EL (cell line): ENCODE results near the gene TMEM167A.

Experiments
- DNase-seq: peaks from one replicate; pipeline ENCODE4 v3.0.0-alpha.2; 2016

The TMEM167A gene

DNA sequence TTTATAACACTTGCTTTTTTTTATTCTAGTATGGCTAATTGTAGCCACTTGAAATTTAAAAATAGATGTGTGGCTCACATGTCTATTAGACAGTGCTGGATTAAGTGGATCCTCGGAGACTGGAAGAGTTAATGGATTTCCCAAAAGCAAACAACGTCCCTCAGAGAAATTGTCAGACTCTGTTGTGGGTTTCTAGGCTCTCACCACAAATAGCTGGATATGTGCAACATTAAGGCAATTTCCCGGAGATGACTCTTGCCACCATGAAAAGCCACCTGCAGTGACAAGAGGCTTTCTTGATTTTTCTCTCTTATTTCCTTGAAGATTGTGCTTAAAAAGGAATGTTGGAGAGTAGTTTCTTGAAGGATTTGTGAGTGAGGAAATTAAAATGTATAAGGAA is 43.2 kb downstream of the TMEM167A start:
- DNase-seq: no peak

DNA sequence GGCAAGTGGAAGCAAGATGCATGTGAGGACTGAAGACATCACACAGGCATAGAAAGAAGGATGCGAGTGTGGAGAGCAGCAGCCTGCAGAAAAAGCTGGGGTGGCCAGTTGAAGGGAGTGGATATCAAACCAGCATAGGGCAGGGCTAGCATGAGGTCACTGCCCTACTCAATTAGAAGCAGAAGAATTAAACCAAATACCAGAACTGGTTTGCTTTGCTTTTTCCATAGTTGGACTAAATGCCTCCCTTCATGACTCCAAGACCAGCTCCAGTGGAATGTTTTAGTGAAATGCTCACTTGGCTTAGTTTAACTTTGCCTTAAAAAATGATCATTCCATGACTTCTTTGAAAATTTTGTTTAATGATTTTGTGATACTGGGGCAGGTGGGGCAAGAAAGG is 45.8 kb downstream of the TMEM167A start:
- no peak for DNase-seq

DNA sequence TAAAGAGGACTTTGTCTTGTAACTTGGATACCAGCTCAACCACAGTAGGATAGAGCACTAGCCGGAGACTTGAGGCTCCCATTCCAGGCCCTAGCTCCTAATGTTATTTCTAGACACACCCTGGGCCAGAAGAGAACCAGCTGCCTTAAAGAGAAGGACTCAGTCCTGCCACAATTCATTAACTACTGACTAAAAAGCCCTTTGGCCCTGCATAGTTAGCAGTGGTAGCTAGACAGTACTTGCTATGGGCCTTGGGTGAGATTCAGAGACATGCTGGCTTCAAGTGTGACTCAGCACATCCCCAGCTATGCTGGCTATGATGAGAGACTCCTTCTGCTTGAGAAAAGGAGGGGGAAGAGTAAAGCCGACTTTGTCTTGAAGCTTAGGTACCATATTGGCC is 47.3 kb downstream of the TMEM167A start:
- DNase-seq: peak; percentile 40

DNA sequence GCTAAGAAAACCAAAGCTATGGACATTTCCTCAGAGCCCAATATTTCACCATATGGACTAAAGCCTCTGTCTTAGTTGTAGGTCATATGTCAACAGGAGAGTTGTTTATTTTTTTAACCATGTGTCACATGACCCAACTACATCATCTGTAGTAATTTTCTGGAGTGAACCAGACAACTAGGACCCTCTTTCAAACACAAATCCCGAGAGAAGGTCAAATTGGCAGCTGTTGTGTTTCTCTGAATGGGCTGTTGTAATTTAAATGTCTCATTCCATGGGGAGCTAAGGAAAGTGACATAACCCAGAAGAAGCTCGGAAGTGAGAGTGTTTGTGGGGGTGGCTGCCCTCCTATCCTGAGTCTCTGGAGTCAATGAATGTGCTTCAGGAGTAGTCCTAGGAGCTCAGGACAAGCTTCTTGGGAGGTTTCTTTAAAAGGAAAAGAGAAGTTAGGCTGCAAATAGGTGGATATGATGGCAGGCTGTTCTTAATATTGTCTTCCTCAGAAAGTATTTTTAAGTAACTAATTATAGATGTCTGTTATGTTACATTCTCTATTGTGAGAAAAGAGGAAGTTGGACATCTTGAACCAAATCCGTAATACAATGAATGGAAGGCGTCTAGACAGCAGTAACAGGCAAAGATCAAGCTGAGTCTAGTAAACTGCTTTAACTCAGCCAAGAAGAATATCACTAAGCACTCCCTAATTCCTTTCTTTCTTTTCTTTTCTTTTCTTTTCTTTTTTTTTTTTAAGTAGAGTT is 50.1 kb downstream of the TMEM167A start:
- DNase-seq: no peak

DNA sequence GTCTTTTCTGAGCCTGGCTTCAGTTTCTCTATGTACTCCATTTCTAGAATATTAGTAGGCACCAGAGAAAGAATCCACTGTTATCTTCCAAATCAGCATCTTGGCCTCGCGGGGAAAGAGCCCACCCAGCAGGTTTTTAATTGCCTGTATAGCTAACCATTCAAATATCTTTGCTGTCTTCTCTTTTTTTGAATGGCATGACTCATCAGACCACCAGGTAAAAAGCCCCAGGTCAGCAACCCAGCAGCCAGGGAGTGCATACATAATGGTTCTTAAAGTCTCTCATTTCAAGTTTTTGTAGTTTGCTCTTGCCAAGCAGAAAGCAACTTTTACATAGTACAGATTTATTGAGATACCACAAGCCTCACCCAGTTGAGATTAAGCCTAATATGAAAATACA is 50.7 kb downstream of the TMEM167A start:
- DNase-seq: no peak

DNA sequence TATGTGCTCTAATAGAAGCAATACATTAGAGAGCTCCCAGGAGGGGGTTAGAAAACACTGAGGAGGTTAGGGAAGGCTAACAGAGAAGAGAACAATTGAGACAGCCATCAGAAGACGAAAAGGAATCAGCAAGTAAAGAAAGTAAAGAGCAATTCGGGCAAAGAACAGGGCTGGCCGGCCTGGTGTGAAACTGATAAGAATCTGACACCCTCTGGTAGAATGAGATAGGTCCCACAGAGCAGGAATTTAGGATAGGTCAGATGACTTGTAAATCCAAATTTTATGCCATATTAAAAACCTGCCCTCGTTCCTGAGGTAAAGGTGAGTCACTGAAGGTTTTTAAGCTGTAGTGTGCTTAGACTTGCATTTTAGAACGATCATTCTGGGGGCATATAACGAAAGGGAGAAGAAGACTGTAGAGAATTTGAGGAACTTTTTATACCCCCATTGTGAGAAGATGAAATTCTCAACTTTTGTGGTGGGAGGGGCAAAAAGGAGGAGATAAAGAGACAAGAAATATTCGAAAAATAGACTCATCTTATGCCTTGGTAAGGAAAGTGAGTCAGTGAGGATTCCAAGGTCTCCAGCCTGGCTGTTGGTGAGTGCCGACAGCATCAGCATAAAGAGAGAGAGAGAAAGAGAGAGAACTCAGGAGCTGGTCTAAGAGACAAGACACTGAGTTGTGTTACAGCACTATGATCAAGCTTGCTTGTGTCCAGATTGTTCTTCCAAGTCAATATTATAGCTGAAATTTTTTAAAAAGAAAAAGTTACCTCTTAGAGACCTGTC is 51.3 kb downstream of the TMEM167A start:
- DNase-seq: no peak

DNA sequence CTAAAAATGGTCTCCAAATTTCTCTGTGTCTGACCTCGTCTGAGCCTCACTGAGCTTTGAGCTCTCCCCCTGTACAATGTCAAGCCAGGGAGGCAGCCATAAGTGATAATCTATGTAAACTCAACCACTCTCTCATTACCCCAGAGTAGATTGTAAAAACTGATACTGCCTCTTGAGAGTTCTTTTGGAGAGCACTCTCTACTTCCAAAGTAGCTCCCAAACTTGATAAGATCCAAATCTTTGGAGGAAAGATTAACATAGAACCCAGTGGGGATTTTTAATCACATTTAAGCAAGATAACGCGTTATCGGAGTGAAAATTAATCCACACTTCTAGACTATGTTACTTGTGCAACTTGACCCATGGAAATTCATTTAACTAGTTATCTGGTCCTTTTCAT is 54.9 kb downstream of the TMEM167A start:
- no peak for DNase-seq

DNA sequence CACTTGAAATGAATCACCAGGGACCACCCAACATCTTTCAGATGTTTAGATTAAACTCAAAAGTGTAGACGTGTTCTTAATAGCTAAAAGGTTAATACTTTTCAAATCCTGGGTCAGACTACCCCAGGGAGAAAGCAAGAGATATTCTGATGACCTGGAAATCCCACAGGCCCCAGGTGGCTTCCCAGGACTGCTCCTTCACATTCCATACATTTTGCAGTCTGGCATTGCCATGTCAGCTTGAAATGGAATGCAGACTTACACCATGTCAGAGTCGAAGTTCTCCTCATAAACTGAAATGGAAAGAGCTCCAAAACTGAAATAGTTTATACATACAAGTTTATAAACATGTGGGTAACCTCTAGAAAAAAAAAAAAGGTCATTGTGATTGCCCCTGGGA is 61.5 kb downstream of the TMEM167A start:
- no peak for DNase-seq

DNA sequence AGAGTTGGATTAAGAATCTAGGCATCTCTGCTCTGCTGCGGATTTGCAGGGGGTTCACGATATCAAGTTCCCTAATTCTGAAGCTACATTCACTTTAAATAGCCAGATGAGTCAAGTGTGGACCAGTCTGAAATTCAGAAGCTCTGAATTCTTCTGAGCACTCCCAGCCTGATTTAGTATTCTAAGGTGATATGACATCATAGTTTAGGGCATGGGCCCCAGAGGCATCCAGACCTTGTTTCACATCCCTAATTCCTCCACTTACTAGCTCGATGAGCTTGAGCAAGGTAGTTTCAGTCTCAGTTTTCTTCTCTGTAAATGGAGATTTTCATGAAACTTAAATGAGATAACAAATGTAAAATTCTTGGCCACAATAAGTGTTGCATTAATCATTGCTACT is 65.2 kb downstream of the TMEM167A start:
- no peak for DNase-seq

DNA sequence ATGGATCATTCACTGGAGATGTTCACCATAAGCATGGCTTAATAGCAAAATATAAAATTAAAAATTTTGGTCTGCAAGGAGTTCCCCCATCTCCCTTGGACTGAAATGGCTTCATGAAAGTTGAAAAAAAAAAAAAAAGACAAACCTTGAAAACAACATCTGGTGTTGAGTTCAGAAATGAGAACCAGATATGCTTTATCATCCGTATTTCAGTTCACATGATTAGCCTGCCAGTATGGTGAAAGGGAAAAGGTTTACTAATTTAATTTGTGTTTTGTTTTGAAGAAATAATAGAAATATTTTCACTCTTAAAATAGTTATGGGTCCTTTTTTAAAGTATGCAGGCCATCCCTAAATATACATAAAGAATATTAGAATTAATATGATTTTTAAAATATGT is 67.8 kb downstream of the TMEM167A start:
- no peak for DNase-seq

DNA sequence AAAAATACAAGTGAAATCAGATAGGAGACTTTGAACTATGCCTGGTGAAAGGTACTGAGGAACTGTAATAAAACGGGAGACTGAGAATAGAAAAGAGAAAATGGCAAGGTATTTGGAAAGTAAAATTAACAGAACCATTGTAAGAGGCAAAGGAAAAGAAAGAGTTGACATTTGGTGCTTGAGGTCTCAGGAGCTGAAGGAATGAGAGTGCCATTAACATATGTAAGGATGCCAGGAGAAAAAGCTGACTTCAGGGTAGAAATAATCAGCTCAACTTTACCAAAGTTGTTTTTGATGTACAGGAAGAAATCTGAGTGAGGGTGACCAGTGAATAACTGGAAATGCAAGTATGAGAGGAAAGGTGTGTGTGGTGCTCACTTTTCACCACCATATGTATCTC is 69.4 kb downstream of the TMEM167A start:
- no peak for DNase-seq

DNA sequence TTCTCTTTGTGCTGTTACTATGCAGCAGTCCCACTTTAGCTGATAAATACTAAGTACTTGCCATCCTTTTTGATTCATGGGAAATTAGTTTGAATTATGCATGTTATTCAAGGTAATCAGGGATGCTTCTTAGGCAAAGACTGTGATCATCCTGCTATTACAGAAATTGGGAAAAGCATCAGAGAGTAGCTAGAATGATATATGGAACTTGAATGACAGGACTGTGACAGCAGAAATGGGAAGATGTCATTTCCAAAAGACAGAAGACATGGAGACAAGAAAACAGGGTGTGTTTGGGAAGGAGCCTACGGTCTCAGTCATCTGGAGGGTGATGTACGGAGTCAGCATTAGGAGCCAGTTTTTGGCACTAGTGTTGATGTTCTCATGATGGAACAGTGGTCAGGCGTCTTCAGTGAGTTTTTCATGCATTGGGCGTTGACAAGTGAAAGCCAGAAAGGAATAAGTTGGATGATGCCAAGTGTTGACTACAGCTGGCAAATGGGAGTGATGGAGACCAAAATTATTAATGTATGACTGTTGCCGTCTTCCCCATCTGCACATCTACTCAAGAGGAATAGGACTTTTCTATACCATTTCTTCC is 70.4 kb downstream of the TMEM167A start:
- no peak for DNase-seq

DNA sequence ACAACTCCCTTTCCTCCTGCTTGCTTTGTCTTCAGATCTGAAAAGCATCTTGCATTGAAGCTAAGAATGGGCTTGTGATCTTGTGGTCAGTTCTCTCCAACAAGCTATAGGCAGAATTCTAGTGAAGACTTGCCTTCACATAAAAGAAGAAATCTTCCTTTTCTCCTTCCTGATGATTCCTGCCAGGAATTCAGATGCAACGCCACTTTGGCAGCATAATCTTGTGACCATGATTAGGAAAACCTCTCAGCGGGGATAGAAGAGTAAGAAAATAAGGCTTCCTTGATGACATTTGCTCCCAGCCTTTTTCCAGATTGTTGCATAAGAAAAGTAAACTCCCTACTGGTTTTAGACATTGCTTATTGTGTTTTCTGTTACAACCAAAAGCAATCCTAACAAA is 73.4 kb downstream of the TMEM167A start:
- DNase-seq: no peak
